Endometrial microvascular endothelial cells (primary cell): ENCODE measurements around the gene GAGE12G. TPM values are rescaled to one million over a fixed set of nuclear protein-coding genes. Genes with fewer than 3 reads are reported as not detected.
"Not testable (repeated sequence)": the region's sequence is repeated elsewhere in the genome, so short reads cannot be mapped to it uniquely, and the experiment has no call there.

ENCODE experiments used
- in situ Hi-C: cut with HindIII; loops from 2 replicates; pipeline ENCODE4 v1.10.0; 2017; ENCODE audit warnings: low sequenced_read_pairs, low pct_unique_long_range_greater_than_20kb; ENCODE audit errors: inconsistent ontology term
- total RNA-seq: library from RNA; depleted of rRNA; stranded (reverse); fragments of >200 nt; gene quantifications from one replicate; pipeline ENCODE4 v1.2.3, GENCODE V29; 2015; ENCODE audit errors: inconsistent ontology term

The GAGE12G gene, protein sequence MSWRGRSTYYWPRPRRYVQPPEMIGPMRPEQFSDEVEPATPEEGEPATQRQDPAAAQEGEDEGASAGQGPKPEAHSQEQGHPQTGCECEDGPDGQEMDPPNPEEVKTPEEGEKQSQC
- total RNA-seq = not detected

DNA sequence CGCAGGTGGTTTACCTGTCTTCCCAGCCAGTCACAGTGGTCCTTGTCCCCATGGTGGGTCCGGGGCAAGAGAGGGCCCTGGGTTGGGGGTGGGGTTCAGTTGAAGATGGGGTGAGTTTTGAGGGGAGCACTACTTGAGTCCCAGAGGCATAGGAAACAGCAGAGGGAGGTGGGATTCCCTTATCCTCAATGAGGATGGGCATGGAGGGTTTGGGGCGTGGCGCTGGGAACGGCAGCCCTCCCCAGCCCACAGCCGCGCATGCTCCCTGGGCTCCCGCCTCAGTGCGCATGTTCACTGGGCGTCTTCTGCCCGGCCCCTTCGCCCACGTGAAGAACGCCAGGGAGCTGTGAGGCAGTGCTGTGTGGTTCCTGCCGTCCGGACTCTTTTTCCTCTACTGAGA is at the start of gene GAGE12G:
TSS of gene GAGE12G (plus strand) at position 301 of the 400 bp plus-strand sequence. CDS start 1,155 bp downstream, outside the sequence.
- in situ Hi-C loops = not testable (repeated sequence)

DNA sequence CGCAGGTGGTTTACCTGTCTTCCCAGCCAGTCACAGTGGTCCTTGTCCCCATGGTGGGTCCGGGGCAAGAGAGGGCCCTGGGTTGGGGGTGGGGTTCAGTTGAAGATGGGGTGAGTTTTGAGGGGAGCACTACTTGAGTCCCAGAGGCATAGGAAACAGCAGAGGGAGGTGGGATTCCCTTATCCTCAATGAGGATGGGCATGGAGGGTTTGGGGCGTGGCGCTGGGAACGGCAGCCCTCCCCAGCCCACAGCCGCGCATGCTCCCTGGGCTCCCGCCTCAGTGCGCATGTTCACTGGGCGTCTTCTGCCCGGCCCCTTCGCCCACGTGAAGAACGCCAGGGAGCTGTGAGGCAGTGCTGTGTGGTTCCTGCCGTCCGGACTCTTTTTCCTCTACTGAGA is 38.3 kb upstream of the GAGE12G start, which contains the start of gene GAGE12C:
TSS of gene GAGE12C (plus strand) at position 301 of the 400 bp plus-strand sequence. CDS start 1,155 bp downstream, outside the sequence.
- in situ Hi-C loops = not testable (repeated sequence)

DNA sequence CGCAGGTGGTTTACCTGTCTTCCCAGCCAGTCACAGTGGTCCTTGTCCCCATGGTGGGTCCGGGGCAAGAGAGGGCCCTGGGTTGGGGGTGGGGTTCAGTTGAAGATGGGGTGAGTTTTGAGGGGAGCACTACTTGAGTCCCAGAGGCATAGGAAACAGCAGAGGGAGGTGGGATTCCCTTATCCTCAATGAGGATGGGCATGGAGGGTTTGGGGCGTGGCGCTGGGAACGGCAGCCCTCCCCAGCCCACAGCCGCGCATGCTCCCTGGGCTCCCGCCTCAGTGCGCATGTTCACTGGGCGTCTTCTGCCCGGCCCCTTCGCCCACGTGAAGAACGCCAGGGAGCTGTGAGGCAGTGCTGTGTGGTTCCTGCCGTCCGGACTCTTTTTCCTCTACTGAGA is 28.8 kb upstream of the GAGE12G start, which contains the start of gene GAGE12D:
TSS of gene GAGE12D (plus strand) at position 301 of the 400 bp plus-strand sequence. CDS start 1,155 bp downstream, outside the sequence.
- in situ Hi-C loops = not testable (repeated sequence)

DNA sequence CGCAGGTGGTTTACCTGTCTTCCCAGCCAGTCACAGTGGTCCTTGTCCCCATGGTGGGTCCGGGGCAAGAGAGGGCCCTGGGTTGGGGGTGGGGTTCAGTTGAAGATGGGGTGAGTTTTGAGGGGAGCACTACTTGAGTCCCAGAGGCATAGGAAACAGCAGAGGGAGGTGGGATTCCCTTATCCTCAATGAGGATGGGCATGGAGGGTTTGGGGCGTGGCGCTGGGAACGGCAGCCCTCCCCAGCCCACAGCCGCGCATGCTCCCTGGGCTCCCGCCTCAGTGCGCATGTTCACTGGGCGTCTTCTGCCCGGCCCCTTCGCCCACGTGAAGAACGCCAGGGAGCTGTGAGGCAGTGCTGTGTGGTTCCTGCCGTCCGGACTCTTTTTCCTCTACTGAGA is 19.2 kb upstream of the GAGE12G start, which contains the start of gene GAGE12E:
TSS of gene GAGE12E (plus strand) at position 301 of the 400 bp plus-strand sequence. CDS start 1,155 bp downstream, outside the sequence.
- in situ Hi-C loops = not testable (repeated sequence)

DNA sequence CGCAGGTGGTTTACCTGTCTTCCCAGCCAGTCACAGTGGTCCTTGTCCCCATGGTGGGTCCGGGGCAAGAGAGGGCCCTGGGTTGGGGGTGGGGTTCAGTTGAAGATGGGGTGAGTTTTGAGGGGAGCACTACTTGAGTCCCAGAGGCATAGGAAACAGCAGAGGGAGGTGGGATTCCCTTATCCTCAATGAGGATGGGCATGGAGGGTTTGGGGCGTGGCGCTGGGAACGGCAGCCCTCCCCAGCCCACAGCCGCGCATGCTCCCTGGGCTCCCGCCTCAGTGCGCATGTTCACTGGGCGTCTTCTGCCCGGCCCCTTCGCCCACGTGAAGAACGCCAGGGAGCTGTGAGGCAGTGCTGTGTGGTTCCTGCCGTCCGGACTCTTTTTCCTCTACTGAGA is 9.7 kb upstream of the GAGE12G start, which contains the start of gene GAGE12F:
TSS of gene GAGE12F (plus strand) at position 301 of the 400 bp plus-strand sequence. CDS start 1,155 bp downstream, outside the sequence.
- in situ Hi-C loops = not testable (repeated sequence)

DNA sequence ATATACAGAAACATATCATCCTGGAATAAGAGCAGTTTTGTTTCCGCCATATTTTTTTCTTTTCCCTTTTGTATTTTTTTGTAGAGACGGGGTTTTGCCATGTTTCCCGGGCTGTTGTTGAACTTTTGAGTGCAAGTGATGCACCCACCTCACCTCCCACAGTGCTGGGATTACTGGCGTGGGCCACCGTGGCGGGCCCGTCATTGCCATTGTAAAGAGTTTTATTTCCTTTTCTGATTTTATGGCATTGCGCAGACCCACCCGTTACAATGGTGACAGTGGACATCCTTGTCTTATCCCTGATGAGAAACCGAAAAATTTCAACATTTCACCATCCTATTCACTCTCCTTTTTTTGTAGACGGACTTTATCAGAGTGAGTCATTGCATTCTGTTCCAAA is 1.5 kb upstream of the GAGE12G start:
- in situ Hi-C loops = not testable (repeated sequence)

DNA sequence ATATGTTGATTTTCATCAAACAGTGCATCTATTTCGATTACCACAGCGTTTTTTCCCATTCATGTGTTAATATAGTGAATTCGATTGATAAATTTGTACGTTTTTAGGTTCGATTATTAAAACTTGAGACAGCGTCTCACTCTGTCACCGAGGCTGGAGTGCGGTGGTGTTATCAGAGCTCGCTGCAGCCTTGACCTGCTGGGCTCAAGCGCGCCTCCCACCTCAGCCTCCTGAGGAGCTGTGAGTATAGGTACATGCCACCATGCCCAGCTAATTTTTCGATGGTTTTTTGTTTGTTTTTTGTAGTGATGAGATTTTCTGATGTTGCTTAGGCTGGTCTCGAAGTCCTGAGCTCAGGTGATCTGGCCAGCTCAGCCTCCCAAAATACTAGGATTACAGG is 1.0 kb upstream of the GAGE12G start:
- in situ Hi-C loops = not testable (repeated sequence)

DNA sequence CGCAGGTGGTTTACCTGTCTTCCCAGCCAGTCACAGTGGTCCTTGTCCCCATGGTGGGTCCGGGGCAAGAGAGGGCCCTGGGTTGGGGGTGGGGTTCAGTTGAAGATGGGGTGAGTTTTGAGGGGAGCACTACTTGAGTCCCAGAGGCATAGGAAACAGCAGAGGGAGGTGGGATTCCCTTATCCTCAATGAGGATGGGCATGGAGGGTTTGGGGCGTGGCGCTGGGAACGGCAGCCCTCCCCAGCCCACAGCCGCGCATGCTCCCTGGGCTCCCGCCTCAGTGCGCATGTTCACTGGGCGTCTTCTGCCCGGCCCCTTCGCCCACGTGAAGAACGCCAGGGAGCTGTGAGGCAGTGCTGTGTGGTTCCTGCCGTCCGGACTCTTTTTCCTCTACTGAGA is 9.4 kb downstream of the GAGE12G start, which contains the start of gene GAGE12H:
TSS of gene GAGE12H (plus strand) at position 301 of the 400 bp plus-strand sequence. CDS start 1,155 bp downstream, outside the sequence.
- in situ Hi-C loops = not testable (repeated sequence)

DNA sequence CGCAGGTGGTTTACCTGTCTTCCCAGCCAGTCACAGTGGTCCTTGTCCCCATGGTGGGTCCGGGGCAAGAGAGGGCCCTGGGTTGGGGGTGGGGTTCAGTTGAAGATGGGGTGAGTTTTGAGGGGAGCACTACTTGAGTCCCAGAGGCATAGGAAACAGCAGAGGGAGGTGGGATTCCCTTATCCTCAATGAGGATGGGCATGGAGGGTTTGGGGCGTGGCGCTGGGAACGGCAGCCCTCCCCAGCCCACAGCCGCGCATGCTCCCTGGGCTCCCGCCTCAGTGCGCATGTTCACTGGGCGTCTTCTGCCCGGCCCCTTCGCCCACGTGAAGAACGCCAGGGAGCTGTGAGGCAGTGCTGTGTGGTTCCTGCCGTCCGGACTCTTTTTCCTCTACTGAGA is 19.0 kb downstream of the GAGE12G start, which contains the start of gene GAGE2A:
TSS of gene GAGE2A (plus strand) at position 301 of the 400 bp plus-strand sequence. CDS start 1,155 bp downstream, outside the sequence.
- in situ Hi-C loops = not testable (repeated sequence)

DNA sequence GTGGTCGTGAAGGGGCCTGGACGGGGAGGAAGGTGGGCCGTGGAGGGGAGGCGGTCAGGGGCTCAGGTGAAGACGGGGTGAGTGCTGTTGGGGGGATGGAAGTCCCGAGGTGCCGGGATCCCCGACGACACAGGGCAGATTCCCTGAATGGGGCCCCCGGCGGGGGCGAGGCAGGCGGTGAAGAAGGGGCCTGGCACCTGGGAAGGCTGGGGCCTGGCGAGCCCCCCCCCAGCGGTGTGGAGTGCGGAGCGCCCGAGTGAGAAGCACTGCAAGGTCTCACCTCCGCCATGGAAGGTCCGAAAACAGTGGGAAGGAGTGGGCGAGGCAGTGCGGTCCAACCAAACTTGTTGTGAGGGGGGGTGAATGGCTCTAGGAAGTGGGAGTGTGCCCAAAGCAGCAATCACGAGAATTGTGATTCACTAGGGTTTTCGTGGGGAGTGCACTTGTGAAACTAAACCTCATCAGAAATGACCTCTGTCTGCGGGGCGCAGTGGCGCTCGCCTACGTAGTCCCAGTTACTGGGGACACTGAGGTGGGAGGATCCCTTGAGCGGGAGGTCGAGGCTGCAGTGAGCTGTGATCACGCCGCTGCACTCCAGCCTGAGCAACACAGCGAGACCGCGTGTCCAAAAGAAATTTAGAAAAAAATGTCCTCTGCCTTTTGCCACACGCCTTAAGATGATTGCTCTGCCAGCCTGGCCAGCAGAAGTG is 19.7 kb downstream of the GAGE12G start:
- in situ Hi-C loops = not testable (repeated sequence)

DNA sequence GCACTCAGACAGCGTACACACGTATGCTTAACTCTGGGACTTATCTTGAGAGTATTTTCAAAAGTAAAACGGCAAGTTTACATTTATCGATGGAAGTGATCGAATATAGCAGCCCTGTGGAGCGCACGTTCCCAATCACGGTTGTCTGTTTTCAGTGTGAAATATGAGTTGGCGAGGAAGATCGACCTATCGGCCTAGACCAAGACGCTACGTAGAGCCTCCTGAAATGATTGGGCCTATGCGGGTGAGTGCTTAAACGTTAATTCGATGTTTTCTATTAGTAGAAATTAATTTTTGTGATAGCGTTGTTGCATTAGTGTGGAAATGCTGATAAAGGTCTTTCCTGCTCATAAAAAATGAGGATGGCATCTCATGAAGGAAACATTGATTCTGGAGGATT is 20.3 kb downstream of the GAGE12G start:
- in situ Hi-C loops = not testable (repeated sequence)

DNA sequence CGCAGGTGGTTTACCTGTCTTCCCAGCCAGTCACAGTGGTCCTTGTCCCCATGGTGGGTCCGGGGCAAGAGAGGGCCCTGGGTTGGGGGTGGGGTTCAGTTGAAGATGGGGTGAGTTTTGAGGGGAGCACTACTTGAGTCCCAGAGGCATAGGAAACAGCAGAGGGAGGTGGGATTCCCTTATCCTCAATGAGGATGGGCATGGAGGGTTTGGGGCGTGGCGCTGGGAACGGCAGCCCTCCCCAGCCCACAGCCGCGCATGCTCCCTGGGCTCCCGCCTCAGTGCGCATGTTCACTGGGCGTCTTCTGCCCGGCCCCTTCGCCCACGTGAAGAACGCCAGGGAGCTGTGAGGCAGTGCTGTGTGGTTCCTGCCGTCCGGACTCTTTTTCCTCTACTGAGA is 28.5 kb downstream of the GAGE12G start, which contains the start of gene GAGE1:
TSS of gene GAGE1 (plus strand) at position 301 of the 400 bp plus-strand sequence. CDS start 1,155 bp downstream, outside the sequence.
- in situ Hi-C loops = not testable (repeated sequence)

DNA sequence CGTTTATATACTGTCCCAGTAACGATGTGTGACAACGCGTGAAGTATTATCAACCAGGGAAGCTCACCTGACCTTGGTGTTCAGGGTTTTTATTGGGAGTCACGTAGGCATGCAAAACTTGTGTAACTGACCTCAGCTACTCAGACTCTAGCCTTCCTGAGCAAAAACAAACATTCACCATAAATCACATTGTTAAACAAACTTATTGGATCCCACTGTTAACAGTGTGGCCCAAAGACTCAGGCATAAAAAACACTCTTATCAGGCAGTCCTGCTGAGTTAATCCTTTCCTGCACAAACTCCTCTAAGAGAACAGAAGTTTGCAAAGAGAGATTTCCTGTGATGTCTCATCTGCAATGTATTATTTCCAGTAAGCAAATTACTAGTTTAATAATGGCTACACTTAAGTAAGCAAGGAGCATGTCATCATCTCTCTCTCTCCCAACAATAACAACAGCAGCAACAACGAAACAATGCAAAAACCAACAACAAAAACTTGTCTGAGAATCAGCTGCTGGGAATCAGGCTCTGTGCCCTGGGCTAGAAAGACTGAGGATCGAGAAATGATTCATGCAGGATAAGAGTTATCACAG is 40.6 kb downstream of the GAGE12G start:
- in situ Hi-C loops = no loop called here

DNA sequence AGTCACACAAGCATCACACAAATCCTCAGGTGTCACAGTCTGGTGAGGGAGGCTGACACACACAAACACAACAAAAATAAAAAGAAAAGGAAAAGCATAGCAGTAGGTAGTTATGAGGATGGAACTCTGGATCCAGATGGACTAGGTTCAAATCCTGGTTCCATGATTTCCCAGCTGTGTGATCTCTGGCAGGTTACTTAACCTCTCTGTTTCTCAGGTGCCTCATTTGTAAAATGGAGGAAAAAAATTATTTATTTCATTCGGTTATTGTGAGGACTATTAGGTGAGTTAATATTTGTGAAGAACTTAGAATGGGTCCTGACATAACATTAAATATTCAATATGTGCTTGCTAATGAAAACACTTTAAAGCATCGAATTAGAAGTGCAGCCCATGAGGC is 48.4 kb downstream of the GAGE12G start:
- in situ Hi-C loops = no loop called here

Other genes starting within 250 kb of the GAGE12G start
- not detected for gene GAGE12J, start 248.4 kb upstream of the GAGE12G start, total RNA-seq
- not detected for gene GAGE13, start 238.8 kb upstream of the GAGE12G start, total RNA-seq
- gene GAGE12C, start 38.2 kb upstream of the GAGE12G start, total RNA-seq = not detected
- not detected for gene GAGE12D, start 28.7 kb upstream of the GAGE12G start, total RNA-seq
- not detected for gene GAGE12E, start 19.1 kb upstream of the GAGE12G start, total RNA-seq
- not detected for gene GAGE12F, start 9.6 kb upstream of the GAGE12G start, total RNA-seq
- gene GAGE12H, start 9.5 kb downstream of the GAGE12G start, total RNA-seq = not detected
- gene GAGE2A, start 19.1 kb downstream of the GAGE12G start, total RNA-seq = not detected
- gene GAGE1, start 28.6 kb downstream of the GAGE12G start, total RNA-seq = not detected
- not detected for gene PAGE1, start 125.6 kb downstream of the GAGE12G start, total RNA-seq